Measurements from ENCODE around the gene ACE2.
"Not testable (repeated sequence)": the region's sequence is repeated elsewhere in the genome, so short reads cannot be mapped to it uniquely, and the experiment has no call there.

The ACE2 gene

DNA sequence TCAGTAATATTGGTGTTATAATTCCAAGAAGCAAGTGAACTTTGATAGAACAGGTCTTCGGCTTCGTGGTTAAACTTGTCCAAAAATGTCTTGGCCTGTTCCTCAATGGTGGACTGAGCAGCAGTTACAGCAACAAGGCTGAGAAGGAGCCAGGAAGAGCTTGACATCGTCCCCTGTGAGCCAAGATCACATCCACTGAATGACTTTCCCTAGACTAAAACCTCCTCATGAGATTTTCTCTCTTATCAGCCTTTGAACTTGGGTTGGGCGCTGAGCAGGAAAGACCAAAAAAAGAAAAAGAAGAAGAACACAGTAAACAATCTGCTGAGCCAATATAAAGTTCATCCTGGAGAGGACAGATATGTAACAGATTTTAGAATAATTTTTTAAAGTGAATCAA, at the start of gene ACE2:
TSS of gene ACE2 (minus strand) at position 216 of the 400 bp plus-strand sequence. CDS start at position 167, 49 bp downstream.
- DNase-seq = no peak

DNA sequence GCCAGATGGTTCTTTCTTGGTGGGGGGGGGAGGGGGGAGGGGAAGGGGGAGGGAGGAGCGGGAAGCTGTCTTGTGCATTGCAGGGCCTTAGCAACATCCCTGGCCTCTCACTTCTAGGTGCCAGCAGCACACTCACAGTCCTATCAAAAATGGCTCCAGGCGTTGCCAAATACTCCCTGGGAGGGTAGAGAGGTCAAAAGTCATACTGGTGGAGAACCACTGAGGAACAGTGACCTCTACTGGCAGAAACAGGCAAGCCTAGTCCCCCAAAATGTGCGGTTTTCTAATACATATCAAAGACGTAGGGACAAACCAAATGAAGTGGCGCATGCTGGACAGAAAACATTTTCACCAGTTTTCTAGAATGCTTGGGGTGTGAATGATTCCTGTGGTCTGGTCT, 46.8 kb upstream of the ACE2 start:
- DNase-seq = not testable (repeated sequence)

DNA sequence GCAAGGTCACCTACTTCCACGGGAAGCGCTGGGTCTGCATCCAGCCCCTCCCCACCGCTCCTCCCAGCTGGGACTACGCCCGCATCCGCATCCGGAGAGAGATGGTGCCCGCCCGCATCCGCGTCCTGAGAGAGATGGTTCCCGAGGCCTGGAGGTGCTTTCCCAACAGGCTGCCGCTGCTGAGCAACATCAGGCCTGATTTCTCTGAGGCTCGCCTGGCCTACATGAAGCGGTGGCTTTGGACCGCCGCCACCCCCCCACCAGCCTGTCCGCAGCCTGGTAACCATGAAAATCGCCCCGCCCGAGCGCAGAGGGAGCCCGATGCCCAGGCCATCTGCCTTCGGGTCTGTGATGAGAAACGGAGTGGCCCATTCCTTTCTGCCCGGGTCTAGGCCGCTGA, 45.8 kb upstream of the ACE2 start:
- DNase-seq = no peak

DNA sequence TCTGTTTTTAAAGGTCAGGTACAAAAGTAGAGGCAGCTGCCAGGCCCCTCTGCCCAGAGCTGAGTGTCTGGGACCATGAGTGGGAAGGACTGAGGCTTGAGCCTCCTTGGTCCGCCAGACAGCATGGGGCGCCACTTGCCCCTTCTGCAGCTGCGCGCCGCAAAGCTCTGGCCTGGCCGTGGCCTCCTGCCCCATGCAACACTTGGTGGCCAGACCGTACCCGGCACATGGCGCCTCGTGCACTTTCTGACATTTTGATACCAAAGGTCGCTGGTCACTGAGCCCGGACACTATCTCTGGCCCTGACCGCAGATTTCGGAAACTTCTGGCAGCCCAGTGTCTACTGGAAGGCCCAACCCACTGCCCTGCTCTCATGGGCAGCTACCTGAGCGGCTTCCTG, 45.3 kb upstream of the ACE2 start:
- no peak for DNase-seq

DNA sequence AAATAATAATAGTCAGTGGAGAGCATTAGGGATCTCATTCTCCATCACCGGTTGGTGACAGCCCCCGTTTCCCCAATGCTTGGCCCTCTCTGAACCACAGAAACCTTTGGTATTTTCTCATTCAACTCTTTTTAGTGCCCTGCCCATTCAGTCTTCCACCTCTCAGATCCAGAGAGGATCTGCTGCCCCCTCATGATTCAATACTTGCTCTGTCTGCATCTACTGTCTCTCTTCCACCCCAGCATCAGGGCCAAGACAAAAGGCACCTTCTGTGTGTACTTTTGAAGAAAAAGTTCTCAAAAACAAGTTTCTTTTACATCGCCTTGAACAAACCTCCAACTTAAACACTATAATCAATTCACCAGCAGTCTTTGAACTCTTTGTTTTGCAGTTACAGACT, 44.5 kb upstream of the ACE2 start:
- DNase-seq = no peak

DNA sequence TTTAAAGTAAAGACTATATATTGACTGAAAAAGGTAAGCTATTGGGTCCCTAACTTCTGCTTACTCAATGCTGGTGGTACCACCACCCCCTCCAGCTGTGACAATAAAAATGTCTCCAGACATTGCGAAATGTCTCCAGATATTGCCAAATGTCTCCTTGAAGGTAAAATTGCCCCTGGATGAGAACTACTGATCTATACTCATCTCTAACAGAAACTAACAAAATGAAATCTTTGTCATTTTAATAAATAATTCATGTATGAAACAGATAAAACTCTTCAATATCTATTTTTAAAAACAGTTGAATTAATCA, 43.8 kb upstream of the ACE2 start:
- DNase-seq = no peak

DNA sequence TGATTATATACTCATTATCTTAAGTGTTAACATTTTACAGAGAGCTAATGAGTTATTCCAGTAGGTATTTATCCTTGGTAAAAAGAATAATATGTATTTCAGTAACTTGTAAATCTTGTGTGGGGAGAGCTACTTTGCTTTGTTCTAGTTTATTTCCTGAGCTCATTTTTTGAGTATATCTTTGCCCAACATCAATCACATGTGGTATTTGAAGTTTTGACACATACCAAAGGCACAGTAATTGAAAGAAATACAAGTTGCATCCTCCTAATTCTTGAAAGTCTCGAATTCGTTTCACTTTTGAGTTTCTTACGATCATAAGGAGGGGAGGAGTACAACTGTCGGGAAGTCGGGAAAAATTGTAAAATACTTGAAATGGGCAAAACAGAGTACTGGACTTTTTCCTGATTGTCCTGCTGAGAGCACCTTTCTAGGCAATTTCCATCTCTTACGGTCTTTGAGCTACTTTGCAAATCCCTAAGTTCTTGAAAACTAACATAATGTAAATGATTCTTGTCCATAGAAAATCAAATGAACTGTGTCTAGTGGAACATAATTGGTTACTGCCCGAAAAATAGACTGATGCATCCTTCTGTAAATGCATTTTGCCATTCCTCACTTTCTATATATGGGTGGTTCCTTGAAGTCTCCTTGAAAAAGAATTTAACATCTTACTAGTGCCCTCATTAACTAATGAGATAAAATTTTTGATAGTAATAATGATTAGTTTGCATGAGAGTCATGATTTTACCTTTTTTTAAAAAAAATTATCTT, 43.2 kb upstream of the ACE2 start:
- no peak for DNase-seq

DNA sequence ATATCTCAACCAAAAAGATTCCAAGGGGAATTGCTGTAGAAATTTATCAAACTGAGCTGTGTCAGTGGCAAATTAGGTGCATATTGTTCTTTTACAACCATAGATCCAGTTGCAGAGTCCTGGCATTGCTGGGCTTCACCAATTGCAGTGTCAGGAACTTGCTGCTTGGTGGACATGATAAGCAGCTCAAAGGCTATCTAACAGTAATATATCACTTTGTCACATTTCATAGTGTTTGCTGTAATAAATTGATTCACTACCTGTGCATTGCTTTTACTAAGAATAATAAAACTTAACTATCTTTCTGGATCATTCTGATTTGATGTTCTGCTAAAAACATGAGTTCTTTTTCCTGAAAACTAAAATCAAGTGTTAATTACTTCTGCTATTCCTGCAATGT, 30.9 kb upstream of the ACE2 start:
- no peak for DNase-seq

DNA sequence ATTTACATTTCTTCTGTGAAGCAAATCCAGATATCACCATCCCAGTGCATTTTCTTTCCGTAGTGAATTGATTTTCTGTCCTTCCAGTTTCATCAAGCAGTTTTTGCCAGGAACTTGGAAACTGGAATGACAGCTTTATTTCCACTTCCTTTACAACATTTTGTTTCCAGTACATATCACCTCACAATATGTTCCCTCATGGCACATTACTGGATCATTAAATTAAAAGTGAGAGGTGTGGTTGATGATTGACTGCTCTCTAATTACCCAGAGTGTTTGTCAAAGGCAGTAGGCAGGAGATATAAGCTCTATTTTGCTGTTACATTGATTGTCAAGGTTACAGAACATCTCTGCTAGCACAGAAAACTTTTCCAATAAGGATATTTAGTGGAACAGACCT, 22.3 kb upstream of the ACE2 start:
- DNase-seq = no peak

DNA sequence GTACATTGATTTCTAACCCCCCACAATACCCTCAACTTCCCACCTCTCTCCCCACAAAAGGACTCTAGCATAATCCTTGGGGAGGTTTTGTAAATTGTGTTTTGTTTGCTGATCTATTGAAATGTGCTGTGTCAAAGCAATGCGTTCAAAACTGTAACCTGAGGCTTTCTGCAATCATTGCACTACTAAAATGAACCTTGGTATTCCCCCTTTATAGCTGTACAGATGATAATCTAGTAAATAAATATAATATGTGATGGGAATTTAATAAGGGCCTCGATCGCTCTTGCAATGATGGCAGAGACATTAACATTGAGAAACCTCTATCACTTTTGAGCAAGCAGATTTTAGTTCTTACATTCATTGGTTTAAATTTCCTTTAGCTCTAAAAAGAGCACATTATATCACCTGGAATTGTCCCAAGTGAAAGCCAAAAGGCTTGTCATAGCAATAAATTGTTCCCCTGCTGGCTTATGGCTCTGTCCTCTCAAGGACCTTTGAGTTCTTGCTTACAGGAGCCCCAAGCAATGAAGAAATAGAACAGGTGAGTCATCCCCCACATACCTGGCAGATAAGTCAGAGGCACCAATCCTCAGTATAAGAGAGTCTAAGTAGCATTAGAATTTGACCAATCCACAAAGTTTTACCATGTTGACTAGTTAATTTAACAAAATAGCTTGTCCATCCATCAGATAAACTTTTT, 18.4 kb upstream of the ACE2 start:
- DNase-seq = peak; percentile 19

DNA sequence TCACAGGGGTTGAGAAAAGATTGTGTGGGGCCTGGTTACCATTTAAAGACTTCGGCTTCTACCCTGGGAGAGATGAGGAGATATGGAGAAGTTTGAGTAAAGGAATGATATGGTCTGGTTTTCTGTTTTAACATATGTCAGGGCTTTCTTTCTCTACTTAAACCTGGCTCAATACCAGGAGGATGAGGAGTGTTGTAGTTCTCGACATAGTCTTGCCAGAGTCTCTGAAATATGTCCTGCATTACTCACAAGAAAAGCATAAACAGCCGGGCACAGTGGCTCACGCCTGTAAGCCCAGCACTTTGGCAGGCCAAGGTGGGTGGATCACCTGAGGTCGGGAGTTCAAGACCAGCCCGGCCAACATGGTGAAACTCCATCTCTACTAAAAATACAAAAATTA, 16.4 kb upstream of the ACE2 start:
- DNase-seq = no peak

DNA sequence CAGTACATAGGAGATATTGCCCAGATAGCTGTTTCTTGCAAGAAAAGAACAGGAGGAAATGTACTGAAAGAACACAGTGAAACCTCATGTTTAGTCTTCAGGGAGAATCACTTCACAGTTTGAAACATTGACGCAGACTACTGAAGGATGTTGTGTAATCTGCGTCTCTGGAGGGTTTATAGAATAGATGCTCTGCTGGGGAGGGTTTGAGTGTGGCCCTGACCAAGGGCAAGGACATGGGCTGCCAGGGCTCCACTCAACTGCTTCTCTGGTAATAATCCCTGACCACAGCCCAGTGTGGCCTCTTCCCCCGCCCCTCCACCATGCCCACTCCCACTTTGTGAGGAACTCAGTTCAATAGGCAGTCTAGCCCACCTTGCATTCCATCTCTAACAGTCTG, 15.8 kb upstream of the ACE2 start:
- DNase-seq = no peak

DNA sequence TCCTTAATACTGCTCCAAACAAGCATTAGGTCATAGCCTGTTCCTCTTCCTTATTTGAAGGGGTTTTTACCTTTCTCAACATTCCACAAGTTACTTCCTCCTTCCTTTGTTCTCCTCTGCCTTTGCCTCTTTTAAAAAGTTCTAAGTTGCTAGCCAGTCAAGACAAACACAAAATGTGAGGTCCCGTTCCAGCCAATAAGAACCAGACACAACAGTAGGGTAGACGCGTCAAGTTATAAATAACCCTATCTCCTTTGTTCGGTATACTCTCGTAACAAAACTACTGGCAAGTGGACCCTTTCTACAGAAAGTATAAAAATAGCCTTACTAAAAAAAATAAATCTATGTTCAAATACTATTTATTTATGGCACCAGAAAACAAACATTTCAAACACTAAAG, 6.3 kb upstream of the ACE2 start:
- DNase-seq = no peak

DNA sequence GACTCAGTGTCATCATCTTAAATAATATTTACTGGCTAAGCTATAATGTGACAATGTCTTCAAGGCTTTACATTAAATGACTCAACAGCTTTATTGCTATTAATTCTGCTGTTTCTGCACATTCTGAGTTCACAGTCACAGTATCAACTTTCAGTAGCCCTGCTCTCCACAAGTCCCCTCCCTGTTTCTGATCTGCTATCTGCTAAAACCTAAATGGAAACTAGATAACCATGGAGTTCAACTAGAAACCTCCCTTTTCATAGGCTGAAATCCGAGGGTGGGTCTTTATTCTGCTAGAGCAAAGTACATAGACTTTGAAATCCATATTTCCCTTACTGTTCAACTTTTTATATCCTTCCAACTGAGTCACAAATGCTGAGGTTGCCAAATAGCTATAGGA, 5.4 kb upstream of the ACE2 start:
- DNase-seq = no peak

DNA sequence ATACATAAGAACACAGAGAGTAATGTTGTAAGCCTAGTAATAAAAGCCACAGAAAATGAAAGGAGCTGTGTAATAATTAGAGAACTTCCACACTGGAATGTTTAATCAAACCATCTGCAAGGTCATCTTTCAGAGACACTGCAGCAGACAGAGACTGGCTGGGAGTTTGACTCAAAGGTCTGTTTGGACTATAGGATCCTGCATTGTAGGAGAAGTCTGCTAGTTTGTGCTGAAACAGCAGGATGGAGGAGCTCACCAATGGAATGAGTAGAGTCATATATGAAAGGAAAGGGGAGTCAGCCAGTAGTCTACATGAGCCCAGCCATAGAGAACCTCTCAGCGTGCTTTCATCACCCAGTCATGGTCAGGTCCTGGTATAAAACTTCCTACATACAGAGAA, 4.5 kb upstream of the ACE2 start:
- no peak for DNase-seq

DNA sequence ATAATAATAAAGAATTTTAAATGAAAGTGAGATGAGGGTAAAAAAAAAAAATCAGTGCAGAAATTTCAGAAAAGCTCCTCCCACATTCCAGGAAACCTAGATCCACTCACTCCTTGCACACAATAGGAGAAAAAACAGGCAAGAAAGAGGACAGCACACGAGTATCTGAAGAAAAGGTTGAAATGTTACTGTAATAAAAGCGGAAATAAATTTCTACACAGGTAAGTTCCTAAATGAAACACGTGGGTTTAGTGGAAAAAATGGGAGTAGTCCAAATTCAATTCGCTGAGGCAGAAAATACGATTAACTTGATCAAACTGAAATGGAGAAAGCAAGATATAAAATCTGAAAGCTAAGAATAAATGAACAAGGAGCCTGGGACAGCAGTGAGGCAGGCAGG, 2.0 kb upstream of the ACE2 start:
- DNase-seq = no peak

DNA sequence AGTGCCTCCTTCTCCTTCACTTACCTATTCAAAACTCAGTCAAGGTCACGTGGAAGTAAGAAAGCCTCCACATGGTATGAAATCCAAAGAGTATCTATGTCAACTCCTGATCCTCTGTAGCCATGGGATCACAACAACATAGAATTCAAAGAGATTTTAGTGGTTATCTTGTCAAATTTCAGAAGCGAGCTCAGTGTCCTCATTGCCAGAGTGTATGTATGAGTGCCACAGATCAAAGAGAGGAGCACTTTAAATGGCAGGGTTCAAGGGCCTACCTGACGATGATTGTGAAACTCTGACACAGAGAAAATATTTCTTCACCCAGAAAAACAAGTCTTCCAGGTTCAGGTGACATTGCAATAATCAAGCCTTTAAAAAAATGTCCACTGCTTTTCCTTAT, 1.2 kb upstream of the ACE2 start:
- DNase-seq = no peak

DNA sequence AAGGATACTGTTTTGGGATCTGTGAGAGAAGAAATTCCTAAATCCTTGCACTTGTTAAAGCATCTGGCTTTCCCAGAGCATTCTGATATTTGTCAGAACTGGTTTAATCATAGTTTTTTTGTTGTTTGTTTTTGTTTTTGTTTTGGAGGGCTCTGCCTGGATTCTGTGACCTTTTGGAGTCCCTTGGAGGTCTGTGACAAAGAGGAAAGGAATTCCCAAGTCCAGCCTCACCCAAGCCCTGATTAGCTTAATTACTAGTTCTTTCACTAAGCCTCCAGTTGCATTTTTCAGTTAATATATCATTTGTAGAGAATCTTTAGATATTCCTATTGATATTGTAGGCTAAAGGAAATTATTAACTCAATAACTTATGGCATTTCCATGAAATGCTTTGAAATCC, 711 bp downstream of the ACE2 start:
- DNase-seq = no peak

DNA sequence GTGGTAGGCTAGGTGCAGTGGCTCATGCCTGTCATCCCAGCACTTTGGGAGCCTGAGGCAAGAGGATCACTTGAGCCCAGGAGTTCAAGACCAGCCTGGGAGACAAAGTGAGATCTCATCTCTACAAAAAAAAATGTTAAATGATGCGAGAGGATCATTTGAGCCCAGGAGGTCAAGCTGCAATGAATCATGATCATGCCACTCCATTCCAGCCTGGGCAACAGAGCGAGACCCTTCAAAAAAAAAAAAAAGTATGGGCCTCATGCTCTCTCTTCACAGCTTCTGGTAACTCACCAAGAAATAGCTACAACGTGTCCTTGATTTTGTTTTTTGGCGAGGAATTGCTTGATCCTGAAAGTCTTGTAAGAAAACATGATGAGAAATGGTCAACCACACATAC, 1.3 kb downstream of the ACE2 start:
- no peak for DNase-seq

DNA sequence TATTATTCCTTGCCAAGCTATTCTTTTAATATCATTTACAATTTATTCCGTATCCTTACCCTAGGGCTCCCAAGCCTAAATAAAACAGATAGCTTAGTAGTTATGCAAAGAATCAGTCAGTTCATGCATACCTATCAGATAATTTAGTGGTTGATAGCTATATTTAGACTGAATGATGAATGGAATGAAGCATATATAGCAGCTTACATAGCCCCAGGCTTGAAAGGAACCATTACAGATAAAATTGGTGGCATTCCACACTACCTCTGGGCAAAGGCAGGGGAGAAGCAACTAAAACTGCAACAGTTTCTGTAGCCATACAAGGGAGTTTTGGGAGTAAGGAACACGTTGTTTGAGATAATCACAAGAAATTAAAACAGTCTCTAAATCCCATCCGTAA, 2.7 kb downstream of the ACE2 start:
- peak; percentile 57 for DNase-seq

DNA sequence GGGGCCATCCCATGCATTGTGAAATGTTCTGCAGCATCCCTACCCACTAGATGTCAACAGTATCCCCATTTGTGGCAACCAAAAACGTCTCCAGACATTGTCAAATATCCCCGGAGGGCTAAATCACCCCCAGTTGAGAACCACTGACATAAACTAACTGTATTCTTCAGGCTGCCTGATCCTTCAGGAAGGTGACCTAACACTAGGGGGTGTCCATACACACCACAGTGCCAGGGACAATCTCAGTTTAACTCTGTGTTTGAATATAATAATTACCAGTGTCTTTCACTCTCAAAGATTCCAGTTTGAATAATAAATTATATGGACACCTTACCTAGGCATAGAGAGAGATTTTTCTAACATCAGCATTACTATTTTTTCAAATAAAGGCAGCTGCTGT, 6.4 kb downstream of the ACE2 start:
- no peak for DNase-seq

DNA sequence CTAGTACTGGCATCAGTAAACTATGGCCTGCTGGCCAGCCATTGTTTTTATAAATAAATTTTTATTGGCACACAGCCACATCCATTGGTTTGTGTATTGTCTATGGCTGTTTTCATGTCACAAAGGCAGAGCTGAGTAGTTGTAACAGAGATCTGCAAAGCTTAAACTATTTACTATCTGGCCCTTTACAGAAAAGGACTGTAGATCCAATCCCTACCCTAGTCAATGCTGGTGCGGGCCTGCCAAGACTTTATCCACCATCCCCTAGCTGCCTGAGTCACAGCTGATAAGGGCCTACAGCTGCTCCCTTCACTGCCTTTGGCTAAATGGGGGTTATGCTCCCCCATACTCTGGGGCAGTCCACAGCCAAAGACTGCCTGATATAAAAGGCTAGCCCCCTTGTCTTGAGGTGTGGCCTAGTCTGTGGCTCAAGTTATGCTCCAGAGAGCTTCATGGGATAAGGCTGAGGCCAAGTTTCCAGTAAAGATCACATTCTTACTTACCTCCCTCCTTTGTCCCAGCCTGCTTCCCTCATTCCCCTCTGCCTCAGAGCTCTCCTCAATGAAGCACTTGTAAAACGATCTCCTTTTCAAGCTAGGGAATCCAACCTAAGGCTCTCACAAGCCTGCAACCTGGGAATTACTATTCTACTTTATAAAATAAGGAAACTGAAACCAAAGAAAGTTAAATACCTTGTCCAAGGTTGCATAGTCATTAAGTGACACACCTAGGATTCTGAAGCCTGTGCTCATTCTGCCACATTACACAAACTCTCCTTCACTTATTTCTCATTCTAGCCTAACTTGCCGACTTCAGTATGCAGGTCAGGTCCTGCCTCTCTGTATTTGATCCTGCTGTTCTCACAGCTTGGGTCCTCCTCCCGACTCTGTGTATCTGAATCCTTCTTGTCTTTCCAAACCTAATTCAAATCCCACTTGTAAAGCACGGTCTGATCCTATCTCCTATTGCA, 20.7 kb downstream of the ACE2 start:
- DNase-seq = peak; percentile 89

DNA sequence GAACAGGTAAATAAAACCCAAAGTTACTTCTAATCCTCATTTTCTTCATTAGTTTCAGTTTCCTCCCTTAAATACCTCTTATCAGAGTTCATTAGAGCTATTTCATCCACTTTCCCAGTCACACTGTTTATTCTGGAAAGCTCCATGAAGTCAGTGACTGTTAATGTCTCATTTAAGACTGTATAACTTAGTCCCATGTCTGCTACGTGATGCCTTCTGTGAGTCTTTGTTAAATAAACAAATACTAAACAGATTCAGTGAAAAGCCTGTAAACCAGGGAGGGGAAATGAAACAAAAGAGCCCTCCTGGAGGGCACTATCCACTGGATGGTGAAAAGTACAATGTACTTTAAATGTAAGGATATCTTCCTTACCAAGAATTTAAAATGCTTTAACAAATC, 24.7 kb downstream of the ACE2 start:
- no peak for DNase-seq

DNA sequence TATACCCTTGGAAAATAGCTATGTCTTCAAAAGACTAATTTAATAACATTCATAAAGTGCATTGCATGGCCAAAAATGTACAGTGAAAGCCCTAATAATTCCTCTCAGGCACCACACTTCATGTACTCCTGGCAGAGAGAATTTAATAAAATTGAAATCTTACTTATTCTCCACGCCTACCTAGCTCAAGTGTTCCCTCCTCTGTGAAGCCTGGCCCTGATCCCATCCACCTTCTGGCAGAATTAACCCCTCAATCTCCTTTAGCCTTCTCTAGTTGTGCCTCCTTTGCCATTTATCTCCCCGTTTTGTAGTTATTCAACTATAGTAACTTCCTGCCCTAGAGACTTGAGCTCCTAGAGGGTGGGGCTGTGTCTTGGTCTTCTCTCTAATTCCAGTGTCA, 26.7 kb downstream of the ACE2 start:
- DNase-seq = no peak
